HepG2 (cell line): ENCODE results near the gene AKR1C2. TPM values are rescaled to one million over a fixed set of nuclear protein-coding genes. Genes with fewer than 3 reads are reported as not detected.

ENCODE experiments used
- ADNP ChIP-seq: sonication (generic); formaldehyde crosslinking; IDR thresholded peaks from 2 replicates; pipeline ENCODE4 v1.4.0; 2020; ENCODE audit warnings: missing genetic modification reagents
- ATF7 ChIP-seq, 2 experiments: fragments of 450-650 bp in 1 of 2; sonication (generic) in 1 of 2; formaldehyde crosslinking in 1 of 2; IDR thresholded peaks; 2 replicates each; pipeline versions ENCODE4 v1.4.0 to v1.6.1; 2016 to 2020; ENCODE audit warnings: antibody characterized with exemption in 1 of 2, mild to moderate bottlenecking in 1 of 2, missing genetic modification reagents in 1 of 2
- CBFB ChIP-seq: sonication (generic); formaldehyde crosslinking; IDR thresholded peaks from 2 replicates; pipeline ENCODE4 v1.4.0; 2020; ENCODE audit warnings: missing genetic modification reagents
- HDAC1 ChIP-seq: sonication (generic); formaldehyde crosslinking; IDR thresholded peaks from 2 replicates; pipeline ENCODE4 v1.5.1; 2020; ENCODE audit warnings: mild to moderate bottlenecking, missing genetic modification reagents
- KDM6A ChIP-seq: IDR thresholded peaks from 2 replicates; pipeline ENCODE4 v1.6.1; 2016; ENCODE audit warnings: low read depth
- LCORL ChIP-seq, 2 experiments: fragments of 450-650 bp in 1 of 2; sonication (generic) in 1 of 2; formaldehyde crosslinking in 1 of 2; IDR thresholded peaks; 2 replicates each; pipeline versions ENCODE4 v1.5.0 to v1.6.1; 2017 to 2020; ENCODE audit warnings: antibody characterized with exemption in 1 of 2, missing genetic modification reagents in 1 of 2
- MAFF ChIP-seq: IDR thresholded peaks from 2 replicates; pipeline ENCODE4 v1.6.1; 2011; ENCODE audit warnings: low read depth, low read length, improper control_type of control experiment
- MBNL3 ChIP-seq: fragments of 250-450 bp; sonication (Bioruptor Pico); conservative IDR thresholded peaks from 2 replicates; pipeline ENCODE4 v1.8.0; 2022; ENCODE audit warnings: mild to moderate bottlenecking, inconsistent platforms
- MEIS2 ChIP-seq: sonication (generic); formaldehyde crosslinking; IDR thresholded peaks from 2 replicates; pipeline ENCODE4 v1.9.0; 2021; ENCODE audit warnings: mild to moderate bottlenecking, missing genetic modification reagents
- MXI1 ChIP-seq: IDR thresholded peaks from 3 replicates; pipeline ENCODE4 v1.6.1; 2012; ENCODE audit warnings: low read depth, low read length, inconsistent platforms, borderline replicate concordance
- NFATC3 ChIP-seq: sonication (generic); formaldehyde crosslinking; IDR thresholded peaks from 2 replicates; pipeline ENCODE4 v1.5.1; 2020; ENCODE audit warnings: mild to moderate bottlenecking, missing genetic modification reagents
- NFRKB ChIP-seq: fragments of 450-650 bp; IDR thresholded peaks from 2 replicates; pipeline ENCODE4 v1.6.1; 2017
- NFYC ChIP-seq: IDR thresholded peaks from 2 replicates; pipeline ENCODE4 v1.6.1; 2016; ENCODE audit warnings: missing genetic modification reagents, missing compliant biosample characterization
- PRDM4 ChIP-seq: sonication (generic); formaldehyde crosslinking; IDR thresholded peaks from 2 replicates; pipeline ENCODE4 v1.9.0; 2021; ENCODE audit warnings: missing genetic modification reagents, borderline replicate concordance
- RARG ChIP-seq: sonication (generic); formaldehyde crosslinking; IDR thresholded peaks from 2 replicates; pipeline ENCODE4 v1.4.0; 2020; ENCODE audit warnings: low read depth, mild to moderate bottlenecking, missing genetic modification reagents
- STAG1 ChIP-seq: sonication (generic); formaldehyde crosslinking; IDR thresholded peaks from 2 replicates; pipeline ENCODE4 v1.4.0; 2020; ENCODE audit warnings: missing genetic modification reagents
- TAF15 ChIP-seq: fragments of 200-400 bp; formaldehyde crosslinking; IDR thresholded peaks from one replicate; pipeline ENCODE4 v1.6.1; 2018; ENCODE audit warnings: mild to moderate bottlenecking, low read depth, low read length; ENCODE audit not compliant: poor library complexity, severe bottlenecking
- THAP8 ChIP-seq: sonication (generic); formaldehyde crosslinking; IDR thresholded peaks from 2 replicates; pipeline ENCODE4 v1.5.1; 2020; ENCODE audit warnings: missing genetic modification reagents, mild to moderate bottlenecking, borderline replicate concordance
- ZBTB38 ChIP-seq: sonication (generic); formaldehyde crosslinking; IDR thresholded peaks from 2 replicates; pipeline ENCODE4 v1.5.1; 2020; ENCODE audit warnings: mild to moderate bottlenecking, missing genetic modification reagents
- ZBTB44 ChIP-seq: sonication (generic); formaldehyde crosslinking; IDR thresholded peaks from 2 replicates; pipeline ENCODE4 v1.4.0; 2020; ENCODE audit warnings: missing genetic modification reagents
- ZFP1 ChIP-seq: IDR thresholded peaks from 2 replicates; pipeline ENCODE4 v1.6.1; 2016
- ZFX ChIP-seq: sonication (generic); formaldehyde crosslinking; IDR thresholded peaks from 2 replicates; pipeline ENCODE4 v1.4.0; 2020; ENCODE audit warnings: mild to moderate bottlenecking, low read depth, missing genetic modification reagents, moderate library complexity
- ZNF263 ChIP-seq: sonication (generic); formaldehyde crosslinking; IDR thresholded peaks from 2 replicates; pipeline ENCODE4 v1.4.0; 2020; ENCODE audit warnings: missing genetic modification reagents
- ZNF3 ChIP-seq: IDR thresholded peaks from 2 replicates; pipeline ENCODE4 v1.7.0; 2017; ENCODE audit warnings: inconsistent platforms
- ZNF414 ChIP-seq: sonication (generic); formaldehyde crosslinking; IDR thresholded peaks from 2 replicates; pipeline ENCODE4 v1.5.0; 2020; ENCODE audit warnings: missing genetic modification reagents
- ZNF432 ChIP-seq: sonication (generic); formaldehyde crosslinking; IDR thresholded peaks from 2 replicates; pipeline ENCODE4 v1.5.0; 2020; ENCODE audit warnings: missing genetic modification reagents, mild to moderate bottlenecking, borderline replicate concordance
- ZNF549 ChIP-seq: sonication (generic); formaldehyde crosslinking; IDR thresholded peaks from 2 replicates; pipeline ENCODE4 v1.5.0; 2020; ENCODE audit warnings: missing genetic modification reagents
- polyA plus RNA-seq, 8 experiments: library from polyadenylated mRNA; depleted of rRNA in 3 of 8; stranded (reverse) in 7 of 8; unstranded in 1 of 8; fragments of >200 nt; fragmentation: Illumina TruSeq in 4 of 8; extraction: Trizol in 4 of 8; gene quantifications; 2 replicates each; pipeline versions ENCODE4 v1.2.1 to v1.2.3, GENCODE V29; 2011 to 2016; ENCODE audit warnings: low read depth in 4 of 8, missing spikeins in 1 of 8, mixed read lengths in 1 of 8; ENCODE audit not compliant: insufficient read depth in 1 of 8
- total RNA-seq, 5 experiments: library from RNA; depleted of rRNA; stranded (reverse); fragments of >200 nt; fragmentation: Illumina TruSeq; extraction: Trizol; gene quantifications; 2 replicates each; pipeline ENCODE4 v1.2.3, GENCODE V29; 2016; ENCODE audit warnings: low read depth in 1 of 5

The AKR1C2 gene
- total and polyA plus RNA-seq, 2 of the 13 experiments (the other 11 are each of a cell fraction or from before 2014, with no cell fraction given) = 140 to 900 TPM

GRCh38 chr10:4981722-4982471 is 21.8 kb downstream of the AKR1C2 start (continued):
- no peak for TF ChIP-seq THAP8 (CRISPR knock-in tag)
- TF ChIP-seq ZBTB38 (CRISPR knock-in tag) = peak; percentile 80
- TF ChIP-seq RARG (CRISPR knock-in tag) = no peak
- no peak for TF ChIP-seq NFYC (CRISPR knock-in tag)
- no peak for TF ChIP-seq MBNL3 (CRISPR knock-in tag)
- TF ChIP-seq NFATC3 (CRISPR knock-in tag) = no peak
- no peak for TF ChIP-seq NFRKB
- no peak for TF ChIP-seq ZNF549 (CRISPR knock-in tag)
- TF ChIP-seq ZNF263 (CRISPR knock-in tag) = peak; percentile 38; the same call in 1 of the 2 replicates
- no peak for TF ChIP-seq PRDM4
- TF ChIP-seq ZFX (CRISPR knock-in tag) = peak; percentile 62
- TF ChIP-seq ZNF432 (CRISPR knock-in tag) = no peak
- TF ChIP-seq ZFP1 (CRISPR knock-in tag) = no peak
- no peak for TF ChIP-seq MAFF
- TF ChIP-seq ZNF3 = no peak
- peak; percentile 29; the same call in 1 of the 2 replicates for TF ChIP-seq HDAC1
- no peak for TF ChIP-seq KDM6A (CRISPR knock-in tag)
- TF ChIP-seq ADNP (CRISPR knock-in tag) = no peak
- no peak for TF ChIP-seq MEIS2 (CRISPR knock-in tag)
- no peak for TF ChIP-seq LCORL (IDR thresholded peaks at IDR 0.05)
- TF ChIP-seq LCORL (CRISPR knock-in tag; IDR thresholded peaks at IDR 0.05) = peak; percentile 52
- TF ChIP-seq TAF15 = no peak
- TF ChIP-seq STAG1 = peak; percentile 81
- TF ChIP-seq ATF7 (IDR thresholded peaks at IDR 0.05) = no peak
- no peak for TF ChIP-seq ATF7 (CRISPR knock-in tag; IDR thresholded peaks at IDR 0.05)
- peak; percentile 53; the same call in 1 of the 2 replicates for TF ChIP-seq CBFB (CRISPR knock-in tag)
- peak; percentile 80; the same call in 1 of the 2 replicates for TF ChIP-seq ZNF414
- no peak; the same call in 1 of the 2 replicates for TF ChIP-seq ZBTB44
- no peak for TF ChIP-seq MXI1
